NCI-H748 (cell line): Measurements from ENCODE around the gene RHOD.
A peak's percentile ranks its signal among the peaks of the same experiment; 100 is the strongest.

Experiments
- DNase-seq: peaks from one replicate; lab custom pipeline; 2025; ENCODE audit not compliant: unreplicated experiment; lab: John Stamatoyannopoulos, UW

RHOD gene

DNA sequence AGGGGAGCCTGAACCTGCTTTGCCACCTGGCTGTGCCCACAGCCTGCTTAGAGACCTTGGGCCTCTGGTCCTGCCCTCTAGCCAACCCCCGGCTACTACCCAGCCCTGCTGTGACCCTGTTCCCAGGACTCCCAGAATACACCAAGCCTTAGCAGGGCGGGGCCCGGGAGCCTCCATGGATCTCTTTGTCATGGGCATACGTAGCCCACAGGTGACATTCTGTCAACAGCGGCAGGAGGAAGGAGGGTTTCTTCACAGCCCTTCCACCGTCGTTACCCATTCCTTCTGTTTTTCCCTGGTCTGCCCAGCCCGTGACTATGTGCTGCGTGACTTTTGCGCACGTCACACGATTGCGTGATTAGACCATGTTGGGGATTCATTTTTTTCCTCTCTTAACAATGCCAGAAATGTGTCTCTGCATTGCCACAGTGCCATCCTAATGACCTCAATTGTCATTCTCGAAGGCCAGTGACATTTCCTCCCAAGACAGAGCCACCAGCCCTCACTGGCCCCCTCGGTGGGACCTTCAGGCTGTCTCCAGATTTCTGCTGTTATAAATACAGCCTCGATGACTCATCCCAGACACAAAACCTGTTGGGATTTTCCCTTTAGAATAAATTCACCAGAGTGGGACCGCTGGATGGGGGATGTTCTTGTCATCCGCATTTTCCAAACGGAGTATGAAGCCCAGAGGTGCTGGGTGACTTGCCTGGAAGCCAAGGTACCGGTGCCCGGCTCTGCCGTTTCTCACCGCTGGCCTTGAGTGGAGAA is 24.7 kb upstream of the RHOD start:
- no peak for DNase-seq

DNA sequence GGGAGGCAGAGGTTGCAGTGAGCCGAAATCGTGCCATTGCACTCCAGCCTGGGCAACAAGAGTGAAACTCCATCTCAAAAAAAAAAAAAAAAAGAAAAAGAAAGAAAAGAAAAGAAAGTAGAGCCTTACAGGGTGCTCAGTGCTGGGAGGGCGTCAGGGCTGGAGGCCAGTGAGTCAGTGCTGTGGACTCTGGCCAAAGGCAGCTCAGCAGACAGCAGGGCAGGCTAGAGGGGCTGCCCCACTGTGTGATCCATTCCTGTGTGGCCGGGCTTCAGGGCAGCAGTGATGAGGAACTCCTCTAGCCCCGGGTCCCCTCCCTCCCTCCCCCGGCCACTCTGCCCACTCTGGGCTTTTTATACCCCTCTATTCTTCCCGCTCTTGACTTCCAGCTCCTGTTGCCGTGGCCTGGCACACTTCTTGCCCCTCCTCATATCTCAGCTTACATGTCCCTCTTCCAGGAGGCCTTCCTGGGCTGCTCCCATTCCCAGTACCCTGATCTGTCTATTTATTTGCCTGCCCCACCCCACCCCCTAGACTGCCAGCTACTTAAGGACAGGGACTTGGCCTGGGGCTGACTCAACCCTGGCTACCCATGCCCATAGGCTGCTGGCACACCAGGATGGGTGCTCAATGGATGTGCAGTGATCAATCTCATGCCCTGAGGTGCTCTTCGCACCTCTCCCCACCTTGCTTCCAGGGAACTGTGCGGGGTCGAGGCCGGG is 23.7 kb upstream of the RHOD start:
- no peak for DNase-seq

DNA sequence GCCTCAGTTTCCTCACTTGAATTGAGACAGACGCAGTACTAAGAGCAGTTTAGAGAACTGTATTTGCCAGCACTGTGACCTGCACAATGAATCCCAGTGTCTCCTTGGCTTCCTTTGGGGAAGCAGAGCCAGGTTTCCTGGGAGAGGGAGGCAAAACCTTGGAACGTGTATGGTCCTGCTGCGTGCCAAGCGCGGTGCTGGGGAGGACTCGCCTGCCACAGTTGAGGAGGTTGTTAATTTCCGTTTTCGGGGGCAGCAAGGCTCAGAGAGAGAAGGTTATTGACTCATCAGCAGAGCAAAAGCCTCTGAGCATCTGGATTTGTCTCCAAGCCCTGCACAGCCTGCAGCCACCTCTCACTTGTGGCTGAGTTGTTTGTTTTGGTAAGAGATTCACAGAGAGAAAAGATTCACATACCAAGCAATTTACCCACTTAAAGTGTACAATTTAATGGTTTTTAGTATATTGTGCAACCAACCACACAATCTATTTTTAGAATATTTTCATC is 22.9 kb upstream of the RHOD start:
- no peak for DNase-seq

DNA sequence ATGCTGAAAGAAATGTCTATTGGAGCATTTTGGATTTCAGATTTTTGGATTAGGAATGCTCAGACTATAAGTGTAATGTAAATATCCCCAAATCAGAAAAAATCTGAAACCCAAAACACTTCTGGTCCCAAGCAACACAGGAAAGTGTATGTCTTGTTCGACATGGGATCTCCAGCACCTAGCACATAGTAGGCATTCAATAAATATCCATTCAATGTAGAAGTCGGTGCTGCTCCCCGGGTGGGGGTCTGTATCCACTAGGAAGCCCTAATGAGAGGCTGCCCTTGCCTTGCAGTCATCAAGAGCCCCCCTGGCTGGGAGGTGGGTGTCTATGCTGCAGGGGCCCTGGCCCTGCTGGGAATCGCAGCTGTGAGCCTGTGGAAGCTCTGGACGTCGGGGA is 22.3 kb upstream of the RHOD start:
- no peak for DNase-seq

DNA sequence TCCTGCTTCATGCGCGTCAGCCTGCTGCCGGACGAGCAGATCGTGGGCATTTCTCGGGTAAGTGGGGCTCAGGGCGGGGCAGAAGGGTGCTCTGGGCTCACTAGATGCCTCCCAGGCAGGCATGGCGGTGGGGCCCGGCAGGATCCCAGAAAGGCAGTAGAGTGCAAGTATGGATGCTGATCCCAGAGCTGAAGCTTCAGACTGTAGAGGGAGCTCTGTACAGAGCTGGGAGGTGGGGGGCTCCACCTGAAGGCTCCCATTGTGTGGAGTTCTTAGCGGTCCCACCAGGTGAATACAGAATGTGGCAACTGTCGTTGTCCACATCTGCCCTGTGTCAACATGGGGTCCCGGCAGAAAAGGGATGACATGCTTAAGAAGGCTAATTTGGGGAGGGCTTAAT is 16.5 kb upstream of the RHOD start:
- DNase-seq = no peak

DNA sequence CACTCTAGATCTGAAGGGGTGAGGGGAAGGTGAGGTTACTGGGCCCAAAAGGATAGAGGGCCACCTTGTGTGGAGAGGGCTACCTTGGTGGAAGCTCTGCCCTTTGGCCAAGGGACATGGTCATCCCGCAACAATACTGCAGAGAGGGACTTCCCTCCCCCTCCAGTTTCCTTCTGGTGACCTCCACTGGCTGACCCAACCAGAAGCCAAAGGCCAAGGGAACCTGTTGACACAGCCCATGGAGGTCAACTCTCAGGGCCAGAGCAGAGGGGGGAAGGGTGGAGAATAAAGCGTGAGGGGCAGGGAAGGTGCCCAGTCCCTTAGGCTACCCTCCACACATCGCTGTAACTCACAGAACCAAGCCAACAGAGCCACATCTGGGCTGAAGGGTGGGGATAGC is 15.0 kb upstream of the RHOD start:
- no peak for DNase-seq

DNA sequence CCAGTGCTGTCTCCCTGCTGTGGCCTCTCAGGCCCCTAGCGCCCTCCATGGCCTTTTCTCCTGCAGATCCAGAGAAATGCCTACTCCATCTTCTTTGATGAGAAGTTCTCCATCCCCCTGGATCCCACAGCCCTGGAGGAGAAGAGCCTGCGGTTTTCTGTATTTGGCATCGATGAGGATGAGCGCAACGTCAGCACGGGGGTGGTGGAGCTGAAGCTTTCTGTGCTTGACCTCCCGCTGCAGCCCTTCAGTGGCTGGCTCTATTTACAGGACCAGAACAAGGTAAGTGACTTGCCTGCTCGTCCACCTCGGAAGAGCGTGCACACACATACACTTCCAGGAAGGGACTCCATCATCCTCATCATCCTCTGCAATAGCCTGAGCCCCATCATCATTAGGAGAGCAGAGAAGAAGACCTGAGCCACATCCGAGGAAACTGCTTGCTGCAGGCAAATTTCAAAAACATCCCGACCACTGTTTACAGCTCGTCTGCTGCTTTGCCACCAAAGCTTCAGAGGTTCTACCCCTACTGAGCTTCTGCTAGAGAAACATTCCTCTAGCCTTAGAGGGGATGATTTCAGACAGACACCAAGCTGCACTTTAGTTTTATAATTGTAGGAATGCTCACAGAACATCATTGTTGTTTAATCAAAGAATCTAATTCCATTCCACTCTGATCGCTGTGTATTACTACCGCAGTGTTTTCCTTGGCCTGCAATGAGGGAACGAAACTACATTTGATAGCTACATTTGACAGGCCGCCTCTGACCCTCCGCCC is 12.9 kb upstream of the RHOD start:
- DNase-seq = no peak

DNA sequence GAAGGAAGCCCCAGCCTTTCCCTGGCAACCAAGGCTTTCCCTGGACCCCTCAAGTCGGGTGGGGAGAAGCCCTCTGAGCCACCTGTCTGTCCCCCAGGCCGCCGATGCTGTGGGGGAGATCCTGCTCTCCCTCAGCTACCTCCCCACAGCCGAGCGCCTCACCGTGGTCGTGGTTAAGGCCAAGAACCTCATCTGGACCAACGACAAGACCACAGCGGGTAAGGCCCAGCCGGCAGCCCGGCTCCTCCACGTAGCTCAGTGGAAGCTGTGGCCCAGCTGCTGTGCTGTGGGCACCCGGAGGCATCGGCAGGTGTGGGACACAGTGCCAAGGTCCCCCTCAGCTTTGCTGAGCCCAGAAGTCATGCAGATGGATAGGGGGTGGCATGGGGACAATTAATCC is 12.2 kb upstream of the RHOD start:
- no peak for DNase-seq

DNA sequence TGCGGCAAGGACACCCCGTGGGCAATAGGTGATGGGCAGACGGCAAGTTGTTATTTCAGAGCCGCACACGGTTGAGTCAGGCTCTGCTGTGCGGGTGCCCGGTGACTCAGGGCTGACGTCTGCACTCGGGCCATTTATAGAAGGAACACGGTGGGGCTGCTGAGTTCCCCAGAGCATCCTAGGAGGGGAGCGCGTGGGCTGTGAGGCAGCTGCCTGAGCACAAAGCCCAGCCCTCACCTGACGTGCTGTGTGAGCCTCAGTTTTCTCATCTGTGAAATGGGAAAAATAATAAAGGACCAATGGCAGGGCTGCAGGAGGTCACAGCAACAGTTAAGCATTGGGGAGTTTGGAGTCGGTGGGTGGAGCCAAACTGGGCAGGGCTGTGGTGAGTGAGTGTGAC is 11.3 kb upstream of the RHOD start:
- no peak for DNase-seq

DNA sequence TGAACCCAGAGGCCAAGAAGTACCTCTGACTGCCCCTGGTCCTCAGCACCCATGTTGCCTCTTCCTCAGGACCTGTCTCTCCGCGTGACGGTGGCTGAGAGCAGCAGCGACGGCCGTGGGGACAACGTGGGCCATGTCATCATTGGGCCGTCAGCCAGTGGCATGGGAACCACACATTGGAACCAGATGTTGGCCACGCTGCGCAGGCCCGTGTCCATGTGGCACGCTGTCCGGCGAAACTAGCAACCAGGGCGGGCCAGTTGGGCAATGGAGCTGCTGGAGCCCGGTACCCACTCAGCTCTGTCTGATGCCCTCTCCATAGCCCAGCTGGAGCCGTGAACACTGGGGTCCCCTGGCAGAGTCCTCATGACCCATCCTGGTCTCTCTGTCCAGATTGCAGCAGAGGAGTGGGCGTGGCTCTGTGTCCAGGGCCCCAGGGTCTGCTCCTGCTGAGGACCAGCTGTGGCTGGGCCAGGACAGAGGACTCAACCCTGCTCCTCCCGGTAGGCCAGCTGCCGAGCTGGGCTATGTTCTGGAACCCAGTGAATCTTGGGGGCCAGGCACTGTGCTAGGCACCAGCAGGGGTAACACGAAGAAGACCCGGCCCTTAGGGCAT is 8.0 kb upstream of the RHOD start:
- no peak for DNase-seq

DNA sequence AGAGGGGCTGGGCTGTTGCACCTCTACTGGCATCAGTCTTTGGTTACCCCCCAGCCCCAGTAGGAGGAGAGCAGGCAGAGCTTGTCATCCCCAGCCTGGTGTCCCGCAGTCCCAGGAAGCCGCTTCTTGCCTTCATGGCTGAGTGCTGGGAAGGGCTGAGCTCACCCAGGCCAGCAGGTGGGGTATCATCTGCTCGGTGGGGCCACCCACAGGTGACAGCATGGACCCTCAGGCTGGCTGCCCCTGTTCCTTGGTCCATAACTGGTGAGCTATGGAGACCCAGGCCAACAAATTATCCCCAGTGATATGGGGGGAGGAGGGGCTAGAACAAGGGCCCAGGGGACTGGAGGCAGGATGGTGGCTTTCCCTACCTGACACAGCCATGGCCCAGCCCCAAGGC is 6.5 kb upstream of the RHOD start:
- no peak for DNase-seq

DNA sequence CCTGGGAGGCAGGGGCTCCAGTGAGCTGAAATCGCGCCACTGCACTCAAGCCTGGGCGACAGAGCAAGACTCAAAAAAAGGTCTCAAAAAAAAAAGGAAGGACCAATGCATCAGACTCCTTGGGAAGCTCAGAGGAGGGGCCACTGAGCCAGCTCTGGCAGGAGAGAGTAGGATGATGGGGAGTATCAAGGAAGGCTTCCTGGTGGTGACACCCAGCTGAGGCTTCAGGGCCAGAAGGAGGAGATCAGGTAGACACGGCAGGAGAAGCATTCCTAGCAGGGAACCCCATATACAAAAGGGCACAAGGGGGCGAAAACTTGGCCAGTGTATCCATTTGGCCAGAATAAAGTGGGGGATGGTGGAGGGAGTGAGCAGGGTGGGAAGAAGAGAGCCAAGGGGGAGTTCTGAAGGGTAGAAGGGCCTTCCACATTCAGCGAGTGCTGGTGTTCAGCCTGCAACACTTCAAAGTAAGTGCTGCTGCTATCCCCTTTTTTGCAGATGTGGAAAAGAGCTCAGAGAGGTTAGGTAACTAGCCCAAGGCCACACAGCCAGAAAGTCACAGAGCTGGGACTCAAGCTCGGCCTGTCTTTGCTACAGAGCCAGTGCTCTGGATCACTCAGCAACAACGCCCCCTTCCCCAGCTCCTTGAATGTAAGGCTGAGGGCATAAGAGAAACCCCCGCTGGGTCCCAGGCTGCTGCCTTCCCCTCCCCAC is 5.3 kb upstream of the RHOD start:
- no peak for DNase-seq

DNA sequence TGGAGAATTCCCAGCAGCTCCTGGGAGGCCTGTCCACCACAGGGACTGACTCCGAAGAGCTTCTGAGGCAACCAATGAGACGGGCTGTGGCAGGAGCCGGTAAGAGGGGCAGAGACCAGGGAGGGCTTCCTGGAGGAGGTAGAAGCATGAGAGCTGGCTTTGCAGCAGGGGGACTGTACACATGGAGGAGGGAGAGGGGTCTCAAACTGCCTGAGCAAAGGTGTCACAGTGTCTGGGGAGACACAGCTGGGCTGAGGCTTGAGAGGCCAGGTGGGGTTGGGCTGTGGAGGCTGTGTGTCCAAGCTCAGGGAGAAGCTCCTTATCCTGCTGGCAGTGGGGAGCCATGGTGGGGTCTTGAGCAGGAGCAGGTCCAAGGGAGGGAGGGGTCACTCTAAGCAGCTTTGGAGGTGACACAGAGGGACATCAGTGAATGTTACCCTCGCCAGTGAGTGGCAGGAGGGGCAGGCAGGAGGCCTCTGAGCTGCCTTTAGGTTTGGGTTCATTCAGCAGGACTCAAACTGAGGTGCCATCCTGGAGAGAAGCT is 4.6 kb upstream of the RHOD start:
- DNase-seq = no peak

DNA sequence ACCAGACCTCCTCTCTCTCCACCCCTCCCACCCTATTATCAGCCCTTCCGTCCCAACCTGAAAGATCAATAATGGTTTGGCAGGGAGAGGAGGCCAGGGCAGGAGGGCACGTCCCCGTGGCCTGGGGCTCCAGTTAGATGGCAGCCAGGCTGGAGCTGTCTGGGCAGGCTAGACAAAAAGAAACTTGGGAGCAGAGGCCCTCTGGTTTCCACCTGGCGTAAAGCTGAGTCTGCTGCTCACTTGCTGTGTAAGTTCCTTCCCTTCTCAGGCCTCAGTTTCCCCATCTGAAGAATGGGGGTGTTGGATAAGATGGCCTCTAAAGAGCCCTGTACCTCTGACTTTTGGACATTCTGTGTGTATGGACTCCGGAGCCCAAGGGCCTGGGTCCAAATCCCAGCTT is 3.8 kb upstream of the RHOD start:
- no peak for DNase-seq

DNA sequence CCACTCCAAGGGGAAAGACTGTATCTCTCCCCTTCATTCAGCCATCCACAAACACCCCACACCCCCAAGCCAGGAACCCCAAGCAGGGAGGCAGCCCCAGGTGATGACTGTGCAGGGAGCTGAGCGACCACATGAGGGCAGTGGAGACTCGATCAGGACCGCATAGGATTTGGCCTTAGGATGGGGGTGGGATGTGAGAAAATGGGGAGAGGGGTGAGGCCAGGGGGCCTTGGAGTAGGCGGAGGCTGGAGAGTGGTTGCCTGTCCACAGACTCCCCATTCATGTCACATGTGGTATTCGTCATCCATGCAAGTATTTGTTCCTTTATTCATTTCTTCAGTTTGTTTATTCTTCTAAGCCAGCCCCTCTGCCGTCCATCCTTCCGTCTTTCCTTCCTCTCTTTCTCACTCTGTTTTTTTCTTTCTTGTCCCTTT is 2.7 kb upstream of the RHOD start:
- peak; percentile 34 for DNase-seq

DNA sequence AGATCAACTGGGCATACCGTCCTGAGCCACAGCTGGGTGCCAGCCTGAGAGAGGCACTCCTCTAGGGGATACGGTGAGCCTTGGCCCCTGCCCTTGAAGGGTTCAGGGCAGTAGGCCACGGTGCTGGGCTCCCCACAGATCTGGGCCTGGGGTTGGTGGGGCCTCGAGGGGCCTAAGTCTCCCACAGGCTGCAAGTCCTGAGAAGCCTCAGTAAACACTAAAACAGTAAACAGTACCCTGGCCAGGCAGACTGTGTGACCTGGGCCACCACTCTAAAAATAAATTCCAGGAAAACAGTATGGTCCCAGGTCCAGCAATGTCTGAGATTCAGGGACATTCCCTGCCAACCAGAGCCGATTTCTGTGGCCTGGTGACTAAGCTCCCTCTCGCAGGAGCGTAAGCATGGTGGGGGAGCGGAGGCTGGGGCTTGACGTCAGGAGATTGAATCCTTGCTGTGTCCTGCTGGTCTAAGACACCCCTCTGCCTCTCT is 2.3 kb upstream of the RHOD start:
- DNase-seq = no peak

DNA sequence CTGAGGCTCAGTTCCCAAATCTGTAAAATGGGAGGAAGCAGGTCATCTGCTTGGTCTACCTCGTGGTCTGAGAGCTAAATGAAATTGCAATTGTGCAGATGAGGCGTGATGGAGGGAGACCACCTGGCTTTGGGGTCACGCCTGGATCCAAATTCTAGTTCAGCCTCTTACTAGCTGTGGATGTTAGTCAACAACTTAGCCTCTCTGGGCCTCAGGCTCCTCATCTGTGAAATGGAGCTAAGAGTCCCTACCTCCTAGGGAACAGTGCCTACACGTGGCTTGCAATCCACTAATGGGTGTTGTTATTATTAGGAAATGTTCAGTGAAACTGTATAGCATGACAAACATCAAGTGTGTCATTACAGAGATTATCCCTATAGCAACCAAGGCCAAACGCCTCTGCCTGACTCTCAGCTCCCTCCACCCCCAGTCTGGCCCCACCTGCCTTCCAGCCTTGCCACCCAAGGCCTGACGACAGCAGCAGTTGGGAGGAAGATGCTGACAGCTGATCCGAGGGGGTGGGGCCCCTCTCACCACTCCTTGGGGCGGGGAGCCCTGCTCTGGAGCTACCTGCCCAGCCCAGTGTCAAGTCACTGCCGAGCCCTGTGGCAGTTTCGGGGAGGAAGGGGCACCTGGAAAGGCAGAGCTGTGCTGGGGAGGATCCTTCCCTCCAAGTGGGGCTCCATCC is 1.7 kb upstream of the RHOD start:
- peak; percentile 87 for DNase-seq

DNA sequence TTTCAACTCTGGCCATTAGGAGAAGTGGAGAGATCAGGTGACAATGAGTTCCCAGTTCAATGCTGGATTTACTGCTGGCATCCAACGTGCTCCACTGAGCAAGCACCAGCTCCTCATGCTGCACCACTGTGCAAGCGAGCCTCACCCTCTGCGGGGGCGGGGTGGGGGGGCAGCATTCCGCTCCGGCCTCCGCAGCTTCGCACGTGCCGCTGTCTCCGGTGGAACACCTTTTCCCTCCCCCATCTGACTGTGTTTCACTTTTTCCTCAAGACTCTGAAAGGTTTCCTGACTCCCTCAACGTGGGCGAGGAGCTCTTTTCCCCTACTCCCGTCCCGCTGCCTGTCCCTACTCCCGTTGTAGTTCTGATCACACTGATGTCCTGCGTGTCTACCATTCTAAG is 835 bp upstream of the RHOD start:
- no peak for DNase-seq

DNA sequence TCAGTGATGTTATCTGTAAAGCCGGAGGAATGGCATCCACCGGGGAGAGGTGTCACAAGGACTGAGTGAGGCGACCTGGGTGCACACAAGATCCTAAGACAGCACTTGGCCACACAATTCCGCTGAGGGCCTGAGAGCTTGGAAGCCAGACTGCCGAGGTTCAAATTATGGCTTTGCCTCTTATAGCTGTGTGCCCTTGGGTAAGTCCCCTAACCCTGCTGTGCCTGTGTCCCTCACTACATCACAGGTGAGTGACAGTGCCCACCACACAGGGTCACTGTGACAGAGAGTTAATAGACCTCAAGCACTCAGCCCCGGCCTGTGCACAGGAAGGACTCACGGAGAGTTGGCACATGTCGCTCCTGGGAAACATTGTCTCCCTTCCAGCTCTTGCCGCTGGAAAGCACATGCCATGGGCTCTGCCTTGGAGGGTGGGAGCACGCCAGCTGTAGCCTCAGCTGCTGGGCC is 592 bp downstream of the RHOD start:
- DNase-seq = no peak

DNA sequence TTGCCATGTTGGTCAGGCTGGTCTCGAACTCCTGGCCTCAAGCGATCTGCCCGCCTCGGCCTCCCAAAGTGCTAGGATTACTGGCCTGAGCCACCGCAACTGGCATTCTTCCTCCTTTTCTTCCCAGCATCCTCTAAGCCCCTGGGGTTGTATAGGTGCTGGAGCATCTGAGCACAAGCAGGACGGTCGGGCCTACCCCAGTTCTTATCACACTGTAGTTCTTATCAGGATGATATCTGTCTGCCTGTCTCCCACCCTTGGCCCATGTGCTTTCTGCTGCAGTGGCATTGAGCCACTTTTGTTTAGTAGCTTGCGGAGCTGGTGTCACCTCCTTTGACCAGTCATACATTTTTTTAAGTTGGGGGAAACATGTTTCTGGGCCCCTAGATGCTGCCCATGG is 1.9 kb downstream of the RHOD start:
- DNase-seq = no peak
